ENCODE data around the gene GNL3. TPM values are rescaled to one million over a fixed set of nuclear protein-coding genes. Genes with fewer than 3 reads are reported as not detected.

The GNL3 gene
- total and polyA plus RNA-seq, 12 donors = 20.6 to 60.4 (median 25.8) TPM

- Histone ChIP-seq H3K9me3 (no peaks in the 10 kb centered on the region), H3K4me1 (no peaks in the 10 kb centered on the region), H3K27me3 (no peaks in the 10 kb centered on the region), H3K4me3 (no peak overlapping the region), H3K36me3 (peaks cover 0 to 100% (median 73%) of the 10 kb centered on the region in 9 donors), H3K27ac (no peak overlapping the region)
- ATAC-seq (no peak), DNase-seq (no peak)
- TF ChIP-seq CTCF (IDR thresholded peaks at IDR 0.05) = no peak
- intact Hi-C loops (cut with DNase I) = loop anchor here in 8 of 10 donors (2.0 to 10.0 kb wide), 6 partner anchors 185 to 335 kb away; no protein-coding TSS in a partner anchor
- WGBS, 2 donors = 87 to 92% methylated on average over 1 of the region's 1 CpG
These were observed 53.9 kb downstream of the GNL3 start for GRCh38 chr3:52739730-52740129.

- H3K36me3 ChIP-seq = peaks cover 0 to 100% (median 73%) of the 10 kb centered on the region in 9 donors
- intact Hi-C loops (cut with DNase I) = loop anchor here in 8 of 10 donors (1.0 to 10.0 kb wide), 6 partner anchors 182 to 332 kb away; no protein-coding TSS in a partner anchor
- WGBS, 2 donors = 90 to 94% methylated on average over 3 of the region's 3 CpGs
These were observed 56.7 kb downstream of the GNL3 start for GRCh38 chr3:52742418-52743041.

GRCh38 chr3:52743152-52743551 is 57.3 kb downstream of the GNL3 start:
- no peak for ATAC-seq
- intact Hi-C loops (cut with DNase I) = loop anchor here in 8 of 10 donors (5.0 to 10.0 kb wide), 5 partner anchors 182 to 332 kb away; no protein-coding TSS in a partner anchor
- WGBS, 2 donors = 93 to 95% methylated on average over 5 of the region's 5 CpGs

More at GRCh38 chr3:52742418-52743041, 56.7 kb downstream of the GNL3 start:
- peak in 1 of 8 donors; percentile 42 for ATAC-seq
- no peak overlapping the region for H3K27ac ChIP-seq
- DNase-seq = no peak
- no peaks in the 10 kb centered on the region for H3K27me3 ChIP-seq
- no peaks in the 10 kb centered on the region for H3K4me1 ChIP-seq
- H3K4me3 ChIP-seq = no peak overlapping the region
- no peaks in the 10 kb centered on the region for H3K9me3 ChIP-seq
- TF ChIP-seq CTCF (IDR thresholded peaks at IDR 0.05) = peak; percentile 35 to 71 (median 60)

GRCh38 chr3:52743721-52744120 is 57.9 kb downstream of the GNL3 start:
- H3K4me3 ChIP-seq = no peak overlapping the region
- no peak for ATAC-seq
- DNase-seq = no peak
- TF ChIP-seq CTCF (IDR thresholded peaks at IDR 0.05) = no peak
- WGBS, 2 donors = 90 to 96% methylated on average over 2 of the region's 2 CpGs
- intact Hi-C loops (cut with DNase I) = loop anchor here in 8 of 10 donors (5.0 to 10.0 kb wide), 5 partner anchors 181 to 331 kb away; no protein-coding TSS in a partner anchor
- H3K27ac ChIP-seq = no peak overlapping the region
- peaks cover 0 to 100% (median 66%) of the 10 kb centered on the region in 9 donors for H3K36me3 ChIP-seq
- H3K9me3 ChIP-seq = no peaks in the 10 kb centered on the region
- H3K27me3 ChIP-seq = no peaks in the 10 kb centered on the region
- no peaks in the 10 kb centered on the region for H3K4me1 ChIP-seq

More at GRCh38 chr3:52743152-52743551, 57.3 kb downstream of the GNL3 start:
- H3K9me3 ChIP-seq = no peaks in the 10 kb centered on the region
- TF ChIP-seq CTCF (IDR thresholded peaks at IDR 0.05) = no peak
- H3K4me1 ChIP-seq = no peaks in the 10 kb centered on the region
- H3K27ac ChIP-seq = no peak overlapping the region
- no peaks in the 10 kb centered on the region for H3K27me3 ChIP-seq
- no peak overlapping the region for H3K4me3 ChIP-seq
- peaks cover 0 to 100% (median 71%) of the 10 kb centered on the region in 9 donors for H3K36me3 ChIP-seq
- no peak for DNase-seq

Other genes with a start within 250 kb of the GNL3 start
- 10 to 100 TPM in 9 of 10 donors, 1 to 10 TPM in 1; 8.3 to 17.8 (median 16.2) TPM for gene SEMA3G, start 240.9 kb upstream of the GNL3 start, total RNA-seq
- gene SEMA3G, start 240.9 kb upstream of the GNL3 start, polyA plus RNA-seq = 10 to 100 TPM; 12.1 to 13.1 TPM
- gene TNNC1, start 232.0 kb upstream of the GNL3 start, total RNA-seq = 1,000 to 10,000 TPM; 6,035 to 9,296 (median 8,226) TPM
- gene TNNC1, start 232.0 kb upstream of the GNL3 start, polyA plus RNA-seq = over 10,000 TPM in 1 of 2 donors, 1,000 to 10,000 TPM in 1; 9,937 to 18,066 TPM
- 10 to 100 TPM; 35.3 to 56.3 (median 41.9) TPM for gene NISCH, start 230.4 kb upstream of the GNL3 start, total RNA-seq
- gene NISCH, start 230.4 kb upstream of the GNL3 start, polyA plus RNA-seq = 10 to 100 TPM; 24.0 to 53.6 TPM
- gene STAB1, start 190.7 kb upstream of the GNL3 start, total RNA-seq = 100 to 1,000 TPM in 2 of 10 donors, 10 to 100 TPM in 8; 17.4 to 159 (median 33.2) TPM
- gene STAB1, start 190.7 kb upstream of the GNL3 start, polyA plus RNA-seq = 100 to 1,000 TPM in 1 of 2 donors, 10 to 100 TPM in 1; 54.1 to 231 TPM
- 100 to 1,000 TPM in 1 of 10 donors, 10 to 100 TPM in 9; 25.1 to 108 (median 44.5) TPM for gene NT5DC2, start 152.2 kb upstream of the GNL3 start, total RNA-seq
- gene NT5DC2, start 152.2 kb upstream of the GNL3 start, polyA plus RNA-seq = 100 to 1,000 TPM in 1 of 2 donors, 10 to 100 TPM in 1; 95.1 to 138 TPM
- 10 to 100 TPM; 30.2 to 98.0 (median 66.9) TPM for gene UQCC5, start 149.4 kb upstream of the GNL3 start, total RNA-seq
- 100 to 1,000 TPM in 1 of 2 donors, 10 to 100 TPM in 1; 83.5 to 147 TPM for gene UQCC5, start 149.4 kb upstream of the GNL3 start, polyA plus RNA-seq
- 10 to 100 TPM; 41.6 to 63.9 (median 51.7) TPM for gene PBRM1, start 119 bp upstream of the GNL3 start, total RNA-seq
- 1 to 10 TPM; 6.0 to 8.0 TPM for gene PBRM1, start 119 bp upstream of the GNL3 start, polyA plus RNA-seq
- gene GLT8D1, start 19.8 kb downstream of the GNL3 start, total RNA-seq = 10 to 100 TPM; 23.0 to 31.9 (median 28.4) TPM
- 10 to 100 TPM; 30.1 to 37.9 TPM for gene GLT8D1, start 19.8 kb downstream of the GNL3 start, polyA plus RNA-seq
- gene SPCS1, start 20.1 kb downstream of the GNL3 start, total RNA-seq = 10 to 100 TPM; 74.3 to 97.6 (median 82.2) TPM
- 100 to 1,000 TPM in 1 of 2 donors, 10 to 100 TPM in 1; 21.7 to 122 TPM for gene SPCS1, start 20.1 kb downstream of the GNL3 start, polyA plus RNA-seq
- 10 to 100 TPM; 12.9 to 21.4 (median 17.2) TPM for gene NEK4, start 84.9 kb downstream of the GNL3 start, total RNA-seq
- gene NEK4, start 84.9 kb downstream of the GNL3 start, polyA plus RNA-seq = 1 to 10 TPM; 4.6 to 5.0 TPM
- not detected for gene ITIH1, start 91.6 kb downstream of the GNL3 start, total RNA-seq
- under 1 TPM in 1 of 2 donors, not detected in 1; 0.13 TPM for gene ITIH1, start 91.6 kb downstream of the GNL3 start, polyA plus RNA-seq
- gene ITIH3, start 108.8 kb downstream of the GNL3 start, total RNA-seq = under 1 TPM; 0.13 to 0.97 (median 0.41) TPM
- 1 to 10 TPM; 1.0 to 1.3 TPM for gene ITIH3, start 108.8 kb downstream of the GNL3 start, polyA plus RNA-seq
- gene ITIH4, start 144.6 kb downstream of the GNL3 start, total RNA-seq = 1 to 10 TPM; 2.3 to 9.3 (median 4.3) TPM
- gene ITIH4, start 144.6 kb downstream of the GNL3 start, polyA plus RNA-seq = 10 to 100 TPM in 1 of 2 donors, 1 to 10 TPM in 1; 1.5 to 17.9 TPM
- gene MUSTN1, start 149.0 kb downstream of the GNL3 start, total RNA-seq = 10 to 100 TPM; 13.0 to 91.1 (median 37.5) TPM
- 100 to 1,000 TPM in 1 of 2 donors, 10 to 100 TPM in 1; 59.6 to 182 TPM for gene MUSTN1, start 149.0 kb downstream of the GNL3 start, polyA plus RNA-seq
- 1 to 10 TPM; 4.0 to 9.7 (median 7.3) TPM for gene STIMATE, start 211.5 kb downstream of the GNL3 start, total RNA-seq
- 1 to 10 TPM; 4.4 to 7.2 TPM for gene STIMATE, start 211.5 kb downstream of the GNL3 start, polyA plus RNA-seq